Measurements from ENCODE around the gene SLC39A9. TPM values are rescaled to one million over a fixed set of nuclear protein-coding genes. Genes with fewer than 3 reads are reported as not detected.

SLC39A9 gene
- total and polyA plus RNA-seq, 2 experiments from 2014 or later, result 17.7 to 48.1 TPM

GRCh38 chr14:69355607-69356281 lies 42.7 kb upstream of the SLC39A9 start (continued):
- TF ChIP-seq POLR2AphosphoS5 (IDR thresholded peaks at IDR 0.05; ENCODE audit: low read depth) (no peak), CREB1 (CRISPR knock-in tag; IDR thresholded peaks at IDR 0.05; ENCODE audit: low read depth) (no peak), EZH2phosphoT487 (IDR thresholded peaks at IDR 0.05; ENCODE audit: unreplicated experiment) (no peak), NANOG (IDR thresholded peaks at IDR 0.05; ENCODE audit: borderline replicate concordance) (no peak), ZNF331 (CRISPR knock-in tag; IDR thresholded peaks at IDR 0.05; ENCODE audit: low read depth) (no peak)

- Histone ChIP-seq H3K27ac (ENCODE audit: low read depth) (no peak overlapping the region), H4K20me1 (replicated peaks; ENCODE audit: insufficient read depth) (no peaks in the 10 kb centered on the region), H2AFZ (no peak overlapping the region), H3K9me2 (ENCODE audit: insufficient read depth) (no peaks in the 10 kb centered on the region), H3K27me3 (ENCODE audit: insufficient read depth) (no peaks in the 10 kb centered on the region), H3F3A (replicated peaks; ENCODE audit: low read depth) (no peaks in the 10 kb centered on the region), H3K4me3 (no peak overlapping the region), H3K79me2 (replicated peaks; ENCODE audit: insufficient read depth) (no peaks in the 10 kb centered on the region), H3K36me3 (ENCODE audit: insufficient read depth) (no peaks in the 10 kb centered on the region), H3K4me1 (ENCODE audit: insufficient read depth) (no peaks in the 10 kb centered on the region), H3K4me2 (no peak overlapping the region)
- Mint-ChIP-seq H3K36me3 (ENCODE audit: low read depth) (no peaks in the 10 kb centered on the region), H3K4me1 (peaks cover 7% of the 10 kb centered on the region), H3K4me3 (no peak overlapping the region), H3K9me3 (no peaks in the 10 kb centered on the region), H3K27ac (no peak overlapping the region), H3K27me3 (ENCODE audit: insufficient read depth, low read depth, poor library complexity) (peaks cover 4% of the 10 kb centered on the region)
- ATAC-seq, result no peak
- no peak for DNase-seq (ENCODE audit: low spot score)
- no peak for TF ChIP-seq ZNF114 (CRISPR knock-in tag; IDR thresholded peaks at IDR 0.05)
- no peak for TF ChIP-seq JUNB (IDR thresholded peaks at IDR 0.05; ENCODE audit: unreplicated experiment)
- TF ChIP-seq EZH2phosphoT487 (IDR thresholded peaks at IDR 0.05; ENCODE audit: unreplicated experiment), result no peak
- no peak for TF ChIP-seq NANOG (IDR thresholded peaks at IDR 0.05; ENCODE audit: borderline replicate concordance)
- no peak for TF ChIP-seq POLR2AphosphoS5 (IDR thresholded peaks at IDR 0.05; ENCODE audit: low read depth)
- TF ChIP-seq EZH2 (IDR thresholded peaks at IDR 0.05; ENCODE audit: low read depth, unreplicated experiment), result no peak
Observed at GRCh38 chr14:69356903-69357543, 41.5 kb upstream of the SLC39A9 start.

- H3K36me3 ChIP-seq (ENCODE audit: insufficient read depth), result no peaks in the 10 kb centered on the region
- H3K79me2 ChIP-seq (replicated peaks; ENCODE audit: insufficient read depth), result no peaks in the 10 kb centered on the region
- Mint-ChIP-seq H3K4me1 (peaks cover 7% of the 10 kb centered on the region), H3K9me3 (no peaks in the 10 kb centered on the region), H3K4me3 (no peak overlapping the region), H3K36me3 (ENCODE audit: low read depth) (no peaks in the 10 kb centered on the region), H3K27me3 (ENCODE audit: insufficient read depth, low read depth, poor library complexity) (peaks cover 4% of the 10 kb centered on the region), H3K27ac (no peak overlapping the region)
- H3K4me2 ChIP-seq, result no peak overlapping the region
- H3K27me3 ChIP-seq (ENCODE audit: insufficient read depth), result no peaks in the 10 kb centered on the region
- no peak overlapping the region for H3K27ac ChIP-seq (ENCODE audit: low read depth)
- H4K20me1 ChIP-seq (replicated peaks; ENCODE audit: insufficient read depth), result no peaks in the 10 kb centered on the region
- ATAC-seq (no peak), DNase-seq (ENCODE audit: low spot score) (no peak)
- H3K9me2 ChIP-seq (ENCODE audit: insufficient read depth), result no peaks in the 10 kb centered on the region
- no peak overlapping the region for H3K4me3 ChIP-seq
- H3F3A ChIP-seq (replicated peaks; ENCODE audit: low read depth), result no peaks in the 10 kb centered on the region
- H3K4me1 ChIP-seq (ENCODE audit: insufficient read depth), result no peaks in the 10 kb centered on the region
- H2AFZ ChIP-seq, result no peak overlapping the region
- TF ChIP-seq JUNB (IDR thresholded peaks at IDR 0.05; ENCODE audit: unreplicated experiment) (no peak), ZNF331 (CRISPR knock-in tag; IDR thresholded peaks at IDR 0.05; ENCODE audit: low read depth) (no peak), CTCF (conservative IDR thresholded peaks at IDR 0.05; ENCODE audit: low read depth in 2 of 2) (no peak), CREB1 (CRISPR knock-in tag; IDR thresholded peaks at IDR 0.05; ENCODE audit: low read depth) (no peak), REST (IDR thresholded peaks at IDR 0.05; ENCODE audit: unreplicated experiment) (no peak), ETS1 (IDR thresholded peaks at IDR 0.05) (no peak), EZH2phosphoT487 (IDR thresholded peaks at IDR 0.05; ENCODE audit: unreplicated experiment) (no peak), POLR2AphosphoS5 (IDR thresholded peaks at IDR 0.05; ENCODE audit: low read depth) (no peak)
Observed at GRCh38 chr14:69357544-69358200, 40.8 kb upstream of the SLC39A9 start.

All from GM23338 (cell line).